Stimulated activated CD8-positive, alpha-beta memory T cell treated with anti-CD3 and anti-CD28 coated beads, Interleukin-12 subunit alpha, Interleukin-12 subunit beta, amount 100 ng/mL, for 24 hours (primary cell): Measurements from ENCODE around the gene LILRB4.
"Not testable (repeated sequence)": the region's sequence is repeated elsewhere in the genome, so short reads cannot be mapped to it uniquely, and the experiment has no call there.

ENCODE experiments used
- DNase-seq: peaks from one replicate; pipeline ENCODE4 v3.0.0-alpha.2; 2020; ENCODE audit errors: extremely low read depth

The LILRB4 gene

DNA sequence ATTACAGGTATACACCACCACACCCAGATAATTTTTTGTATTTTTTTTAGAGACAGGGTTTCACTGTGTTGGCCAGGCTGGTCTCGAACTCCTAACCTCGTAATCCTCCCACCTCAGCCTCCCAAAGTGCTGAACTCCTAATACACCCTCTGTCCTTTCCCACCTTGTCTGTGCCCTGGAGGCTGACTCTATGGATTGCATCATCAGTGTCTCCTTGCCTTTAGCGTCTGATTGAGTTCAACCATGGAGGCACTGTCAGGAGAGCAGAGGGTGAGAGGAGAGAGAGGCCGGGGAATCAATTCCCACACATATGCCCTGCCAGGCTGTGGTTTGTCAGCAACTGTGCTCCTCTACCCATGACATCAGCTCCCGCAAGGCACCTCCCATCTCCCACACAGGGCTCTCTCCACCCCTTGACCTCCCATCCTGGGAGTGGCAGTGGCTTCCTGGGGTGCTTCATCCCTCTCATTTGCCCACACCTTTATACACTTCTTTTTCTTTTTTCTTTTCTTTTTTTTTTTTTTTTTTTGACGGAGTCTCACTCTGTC is 12.6 kb upstream of the LILRB4 start:
- DNase-seq = no peak

DNA sequence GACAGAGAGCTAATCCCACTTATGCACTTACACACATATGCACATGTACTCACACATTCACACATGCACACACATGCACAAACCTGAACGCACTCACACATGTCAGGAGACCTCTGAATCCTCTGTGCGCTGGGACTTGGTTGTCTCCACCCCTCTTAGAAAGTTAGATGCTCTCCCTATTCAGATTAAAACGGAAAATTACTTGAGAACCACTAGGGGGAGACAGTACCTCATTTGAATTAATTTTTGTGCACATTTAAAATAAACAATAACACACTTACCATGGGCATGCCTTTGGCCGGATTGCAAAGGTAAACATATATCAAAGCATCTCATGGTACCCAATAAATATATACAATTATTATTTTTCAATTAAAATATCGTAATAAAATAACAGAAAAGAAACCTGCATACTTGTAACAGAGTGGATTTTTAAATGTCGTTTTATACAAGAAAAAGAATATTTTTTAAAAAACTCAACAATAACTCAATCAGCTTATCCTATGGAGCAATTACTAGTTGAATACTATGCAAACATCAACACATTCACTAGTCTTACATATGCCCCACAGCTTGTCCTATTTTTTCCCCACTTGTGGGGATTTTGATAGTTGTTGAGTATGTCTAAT is 9.5 kb upstream of the LILRB4 start:
- DNase-seq = no peak

DNA sequence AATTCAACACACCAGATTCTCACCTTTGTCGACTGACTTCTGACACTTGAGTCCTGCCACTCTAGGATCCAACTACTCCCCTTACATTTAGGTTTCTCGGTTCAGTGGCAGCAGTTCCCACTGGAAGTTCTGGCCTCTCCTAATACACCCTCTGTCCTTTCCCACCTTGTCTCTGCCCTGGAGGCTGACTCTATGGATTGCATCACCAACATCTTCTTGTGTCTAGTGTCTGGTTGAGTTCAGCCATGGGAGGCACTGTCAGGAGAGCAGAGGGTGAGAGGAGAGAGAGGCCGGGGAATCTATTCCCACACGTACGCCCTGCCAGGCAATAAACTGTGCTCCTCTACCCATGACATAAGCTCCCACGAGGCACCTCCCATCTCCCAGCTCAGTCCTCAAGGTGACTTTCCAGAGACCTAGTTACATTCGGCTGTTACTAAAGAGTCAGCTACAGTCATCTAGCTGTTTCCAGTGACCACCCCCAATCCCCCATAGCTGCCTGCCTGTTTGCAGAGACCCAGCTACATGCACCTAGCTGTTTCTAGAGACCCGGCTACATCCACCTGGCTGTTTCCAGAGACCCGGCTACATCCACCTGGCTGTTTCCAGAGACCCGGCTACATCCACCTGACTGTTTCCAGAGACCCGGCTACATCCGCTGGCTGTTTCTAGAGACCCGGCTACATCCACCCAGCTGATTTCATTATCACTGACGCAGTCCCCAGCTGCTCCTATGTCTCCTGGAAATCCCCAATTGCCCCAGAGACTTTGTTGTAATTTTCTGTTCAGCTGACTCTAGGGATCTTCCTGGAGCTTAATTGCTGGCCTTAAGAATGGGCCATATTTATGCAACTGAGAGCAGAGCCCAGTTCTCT is 8.1 kb upstream of the LILRB4 start:
- DNase-seq = no peak

GRCh38 chr19:54659300-54659699 is 3.5 kb upstream of the LILRB4 start:
- DNase-seq = no peak

GRCh38 chr19:54660306-54660705 is 2.5 kb upstream of the LILRB4 start:
- DNase-seq = no peak

DNA sequence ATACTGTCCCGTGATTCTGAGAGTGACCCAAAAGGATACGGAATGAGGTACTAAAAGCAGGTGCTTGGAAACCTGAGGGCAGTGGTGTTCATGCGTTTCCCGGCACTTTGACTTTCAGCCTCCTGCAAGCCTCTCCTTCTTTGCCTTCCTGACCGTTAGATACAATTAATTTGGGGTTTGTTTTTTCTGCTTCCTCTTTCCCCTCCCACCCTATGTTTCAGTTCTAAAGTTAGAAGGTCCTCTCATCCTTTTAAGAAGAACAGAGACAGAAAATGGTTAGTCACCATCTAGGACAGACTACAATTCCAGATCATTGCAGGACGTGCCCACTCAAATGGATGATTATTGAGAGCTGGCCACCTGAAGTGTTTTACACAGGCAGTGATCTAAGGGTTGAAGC is 1.8 kb upstream of the LILRB4 start:
- no peak for DNase-seq

DNA sequence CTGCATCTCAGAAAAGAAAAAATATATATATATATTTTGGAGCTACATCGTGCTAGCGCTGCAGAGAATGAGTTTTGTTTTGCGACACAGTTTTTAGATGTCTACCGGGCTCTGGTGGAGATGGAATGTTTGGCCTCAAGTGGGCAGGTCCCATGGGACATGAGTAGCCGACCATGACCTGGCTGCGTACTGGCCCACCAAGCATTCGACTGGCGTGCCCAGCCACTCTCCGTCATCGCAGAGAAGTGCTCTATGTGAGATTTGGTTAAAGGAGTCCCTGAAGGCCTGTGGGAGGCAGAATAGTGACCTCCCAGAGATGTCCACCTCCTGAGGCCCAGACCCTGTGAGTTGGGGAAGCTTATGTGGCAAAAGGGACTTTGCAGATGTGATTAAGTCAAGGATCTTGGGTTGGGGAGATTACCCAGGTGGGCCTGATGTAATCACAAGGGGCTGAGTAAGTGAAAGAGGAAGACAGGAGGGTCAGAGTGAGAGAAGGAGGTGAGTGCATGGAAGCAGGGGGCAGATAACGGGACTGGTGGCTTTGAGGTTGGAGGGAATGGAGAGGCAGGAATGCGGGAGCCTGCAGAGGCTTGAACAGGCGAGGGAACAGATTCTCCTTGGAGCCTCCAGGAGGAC is 821 bp upstream of the LILRB4 start:
- no peak for DNase-seq

DNA sequence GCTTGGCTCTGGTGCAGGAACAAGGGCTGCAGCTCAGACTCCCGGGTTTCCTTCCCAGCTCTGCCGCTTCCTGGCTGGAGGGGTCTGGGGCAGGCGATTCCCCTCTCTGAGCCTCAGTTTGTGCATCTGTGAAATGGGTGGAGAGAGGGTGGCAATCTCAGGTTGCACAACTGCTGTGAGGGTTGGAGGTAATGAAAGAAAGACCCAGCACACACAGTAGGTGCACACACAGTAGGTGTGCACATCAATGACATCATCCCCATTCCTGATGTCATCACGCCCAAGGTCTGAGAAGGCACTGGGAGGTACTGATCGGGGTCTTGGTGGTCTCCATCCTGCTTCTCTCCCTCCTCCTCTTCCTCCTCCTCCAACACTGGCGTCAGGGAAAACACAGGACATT is 2.7 kb downstream of the LILRB4 start:
- DNase-seq = no peak

GRCh38 chr19:54667217-54667616 is 4.4 kb downstream of the LILRB4 start:
- DNase-seq = no peak

GRCh38 chr19:54668353-54668752 is 5.6 kb downstream of the LILRB4 start:
- no peak for DNase-seq

DNA sequence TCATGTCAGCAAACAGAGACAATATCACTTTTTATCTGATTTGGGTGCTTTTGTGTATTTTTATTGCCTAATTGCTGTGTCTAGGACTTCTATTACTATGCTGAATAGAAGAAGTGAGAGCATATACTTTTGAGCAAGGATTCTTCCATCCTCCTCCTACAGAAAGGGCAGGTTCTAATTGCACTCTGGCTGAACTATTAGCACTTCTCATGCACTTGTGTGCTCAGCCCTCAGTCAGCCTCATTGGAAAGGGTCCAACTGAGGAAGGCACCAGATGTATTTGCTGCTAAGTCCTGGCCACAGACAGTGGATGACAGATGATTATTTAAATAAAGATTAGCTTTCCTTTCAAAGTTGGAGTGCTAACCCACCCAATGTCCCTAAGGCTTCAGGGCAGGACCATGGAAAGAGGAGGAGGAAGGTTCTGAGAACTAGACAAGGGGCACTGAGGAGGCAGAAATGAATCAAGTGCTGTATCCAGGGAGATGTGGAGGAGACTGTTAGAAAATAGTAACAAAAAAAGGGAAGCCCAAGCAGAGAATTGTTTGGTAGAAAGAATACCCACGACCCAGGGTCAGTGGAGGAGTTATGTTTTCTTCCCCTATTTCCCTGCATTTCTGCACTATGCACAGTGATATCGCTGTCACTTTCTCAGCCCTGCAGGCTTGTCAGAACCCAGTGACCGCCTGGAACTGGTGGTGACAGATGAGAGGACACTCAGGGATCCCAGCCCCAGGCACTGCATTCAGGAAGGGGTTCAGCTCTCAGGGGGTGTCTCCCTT is 8.0 kb downstream of the LILRB4 start:
- no peak for DNase-seq

DNA sequence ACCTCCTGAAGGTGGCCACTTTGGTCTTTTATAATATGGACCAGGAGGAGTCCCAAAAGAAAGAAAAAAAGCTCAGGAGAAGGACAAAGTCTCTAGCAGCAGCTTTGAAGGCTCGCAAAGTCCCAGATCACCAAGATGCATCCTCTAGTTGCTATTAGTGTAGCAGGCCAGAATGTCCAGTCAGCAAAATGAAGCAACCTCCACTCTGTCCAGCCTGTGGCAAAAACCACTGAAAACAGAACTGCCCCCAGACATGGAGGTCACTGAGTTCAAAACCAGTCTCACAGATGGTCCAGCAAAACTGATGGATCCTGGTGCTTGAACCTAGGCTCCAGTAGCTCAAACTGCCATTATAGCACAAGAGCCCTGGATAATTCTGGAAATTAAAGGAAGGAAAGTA is 10.4 kb downstream of the LILRB4 start:
- DNase-seq = no peak

GRCh38 chr19:54674021-54674617 is 11.3 kb downstream of the LILRB4 start:
- DNase-seq = no peak

- DNase-seq = not testable (repeated sequence)
These were observed 13.5 kb downstream of the LILRB4 start for GRCh38 chr19:54676210-54676834.

- no peak for DNase-seq
These were observed 14.4 kb downstream of the LILRB4 start for GRCh38 chr19:54677217-54677616.

- not testable (repeated sequence) for DNase-seq
These were observed 18.8 kb downstream of the LILRB4 start for GRCh38 chr19:54681596-54681995.

GRCh38 chr19:54682306-54682856 is 19.6 kb downstream of the LILRB4 start:
- DNase-seq = no peak

DNA sequence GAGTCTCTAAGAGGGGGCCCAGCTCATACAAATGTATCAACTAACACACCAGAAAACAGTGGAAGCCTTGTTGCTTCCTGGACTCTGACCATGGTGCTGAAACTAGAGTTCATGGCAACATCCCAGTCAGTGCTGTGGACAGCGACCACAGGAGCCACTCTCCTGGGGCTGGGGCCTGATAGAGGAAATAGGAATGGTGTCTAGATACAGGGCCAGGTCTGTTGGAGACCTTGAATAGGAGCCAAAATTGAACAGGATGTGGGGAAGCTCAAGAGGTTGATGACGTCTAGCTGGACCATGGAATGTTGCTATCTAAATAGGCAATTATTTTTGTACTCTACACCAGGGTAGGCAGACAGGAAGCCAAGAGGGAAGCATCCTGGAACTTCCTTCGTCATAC is 21.7 kb downstream of the LILRB4 start:
- no peak for DNase-seq

- no peak for DNase-seq
These were observed 29.0 kb downstream of the LILRB4 start for GRCh38 chr19:54691582-54692297.

DNA sequence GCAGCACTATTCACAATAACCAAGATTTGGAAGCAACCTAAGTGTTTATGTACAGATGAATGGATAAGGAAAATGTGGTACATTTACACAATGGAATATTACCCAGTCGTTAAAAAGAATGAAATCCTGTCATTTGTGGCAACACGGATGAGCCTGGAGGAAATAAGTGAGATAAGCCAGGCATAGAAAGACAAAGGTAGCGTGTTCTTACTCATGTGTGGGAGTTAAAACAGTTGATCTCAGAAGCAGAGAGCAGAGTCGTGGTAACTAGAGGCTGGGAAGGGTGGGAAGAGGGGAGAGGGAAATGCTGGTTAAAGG is 29.5 kb downstream of the LILRB4 start:
- no peak for DNase-seq
